ENCODE measurements around the gene ADGRF1.

ADGRF1 gene

GRCh38 chr6:46990031-46990644 lies 52.0 kb downstream of the ADGRF1 start:
- H3K9me2 ChIP-seq (replicated peaks; ENCODE audit: insufficient read depth, low read length): no peaks in the 10 kb centered on the region
- H3K4me3 ChIP-seq (ENCODE audit: insufficient read depth, low read length, poor library complexity, severe bottlenecking): no peak overlapping the region
- no peak overlapping the region for H3K27ac ChIP-seq (ENCODE audit: low read depth, low read length)
- no peaks in the 10 kb centered on the region for H3K36me3 ChIP-seq (ENCODE audit: low read length)
- TF ChIP-seq EZH2phosphoT487 (conservative IDR thresholded peaks at IDR 0.05; ENCODE audit: low read length): no peak
- no peak for TF ChIP-seq CTCF (IDR thresholded peaks at IDR 0.05; ENCODE audit: insufficient read depth, low read length, poor library complexity, severe bottlenecking)
- H3F3A ChIP-seq (ENCODE audit: insufficient read depth): no peaks in the 10 kb centered on the region
- H3K9me3 ChIP-seq (ENCODE audit: insufficient read depth, low read length): no peaks in the 10 kb centered on the region
- H4K20me1 ChIP-seq (ENCODE audit: low read depth, low read length): no peaks in the 10 kb centered on the region
- no peaks in the 10 kb centered on the region for H3K79me2 ChIP-seq (ENCODE audit: insufficient read depth, low read length)
- H3K4me2 ChIP-seq (ENCODE audit: low read depth, low read length, poor library complexity, severe bottlenecking): no peak overlapping the region
- H3K27me3 ChIP-seq (ENCODE audit: low read length): no peaks in the 10 kb centered on the region
- H3K9ac ChIP-seq (ENCODE audit: low read length): no peak overlapping the region
- H2AFZ ChIP-seq (ENCODE audit: low read depth, low read length, severe bottlenecking): no peak overlapping the region

GRCh38 chr6:46989398-46989797 lies 52.7 kb downstream of the ADGRF1 start:
- no peaks in the 10 kb centered on the region for H4K20me1 ChIP-seq (ENCODE audit: low read depth, low read length)
- H3K27ac ChIP-seq (ENCODE audit: low read depth, low read length): no peak overlapping the region
- no peaks in the 10 kb centered on the region for H3K36me3 ChIP-seq (ENCODE audit: low read length)
- H3K4me3 ChIP-seq (ENCODE audit: insufficient read depth, low read length, poor library complexity, severe bottlenecking): no peak overlapping the region
- no peaks in the 10 kb centered on the region for H3K9me2 ChIP-seq (replicated peaks; ENCODE audit: insufficient read depth, low read length)
- no peaks in the 10 kb centered on the region for H3K9me3 ChIP-seq (ENCODE audit: insufficient read depth, low read length)
- H3K79me2 ChIP-seq (ENCODE audit: insufficient read depth, low read length): no peaks in the 10 kb centered on the region
- TF ChIP-seq CTCF (IDR thresholded peaks at IDR 0.05; ENCODE audit: insufficient read depth, low read length, poor library complexity, severe bottlenecking): no peak
- no peak for TF ChIP-seq EZH2phosphoT487 (conservative IDR thresholded peaks at IDR 0.05; ENCODE audit: low read length)
- no peak overlapping the region for H3K9ac ChIP-seq (ENCODE audit: low read length)
- H2AFZ ChIP-seq (ENCODE audit: low read depth, low read length, severe bottlenecking): no peak overlapping the region
- H3F3A ChIP-seq (ENCODE audit: insufficient read depth): no peaks in the 10 kb centered on the region
- H3K27me3 ChIP-seq (ENCODE audit: low read length): no peaks in the 10 kb centered on the region
- H3K4me2 ChIP-seq (ENCODE audit: low read depth, low read length, poor library complexity, severe bottlenecking): no peak overlapping the region

GRCh38 chr6:46985943-46986342 lies 56.2 kb downstream of the ADGRF1 start:
- Histone ChIP-seq H3K79me2 (ENCODE audit: insufficient read depth, low read length) (no peaks in the 10 kb centered on the region), H2AFZ (ENCODE audit: low read depth, low read length, severe bottlenecking) (no peak overlapping the region), H3K27ac (ENCODE audit: low read depth, low read length) (no peak overlapping the region), H3K9me2 (replicated peaks; ENCODE audit: insufficient read depth, low read length) (no peaks in the 10 kb centered on the region), H3K4me3 (ENCODE audit: insufficient read depth, low read length, poor library complexity, severe bottlenecking) (no peak overlapping the region), H3F3A (ENCODE audit: insufficient read depth) (no peaks in the 10 kb centered on the region), H4K20me1 (ENCODE audit: low read depth, low read length) (no peaks in the 10 kb centered on the region), H3K4me2 (ENCODE audit: low read depth, low read length, poor library complexity, severe bottlenecking) (no peak overlapping the region), H3K36me3 (ENCODE audit: low read length) (no peaks in the 10 kb centered on the region), H3K9ac (ENCODE audit: low read length) (no peak overlapping the region), H3K9me3 (ENCODE audit: insufficient read depth, low read length) (no peaks in the 10 kb centered on the region), H3K27me3 (ENCODE audit: low read length) (no peaks in the 10 kb centered on the region)
- TF ChIP-seq EZH2phosphoT487 (conservative IDR thresholded peaks at IDR 0.05; ENCODE audit: low read length) (no peak), CTCF (IDR thresholded peaks at IDR 0.05; ENCODE audit: insufficient read depth, low read length, poor library complexity, severe bottlenecking) (no peak)
